NCI-H2081 (cell line): ENCODE data around the gene MYH14.

Experiments used
- DNase-seq, 2 experiments: peaks; one replicate each; lab custom pipeline; 2025; lab: John Stamatoyannopoulos, UW

Gene MYH14

GRCh38 chr19:50203281-50204080 is at the start of gene MYH14:
MYH14 (plus strand) TSS chr19:50203622; CDS start chr19:50210366, 6,744 bp downstream.
- DNase-seq = peak; percentile 34 to 46

- no peak for DNase-seq
Measured at GRCh38 chr19:50154529-50154928, 48.9 kb upstream of the MYH14 start.

GRCh38 chr19:50155520-50156109 is 47.8 kb upstream of the MYH14 start:
- DNase-seq = no peak

GRCh38 chr19:50158577-50158976 is 44.8 kb upstream of the MYH14 start:
- DNase-seq = no peak

- DNase-seq = no peak
Measured at GRCh38 chr19:50159078-50159477, 44.3 kb upstream of the MYH14 start.

- no peak for DNase-seq
Measured at GRCh38 chr19:50162988-50163387, 40.4 kb upstream of the MYH14 start, which contains the start of gene IZUMO2. IZUMO2 (minus strand) TSS chr19:50163281; CDS start chr19:50163194, 87 bp downstream.

- DNase-seq = no peak
Measured at GRCh38 chr19:50167314-50167721, 36.1 kb upstream of the MYH14 start.

- no peak for DNase-seq
Measured at GRCh38 chr19:50171752-50172151, 31.7 kb upstream of the MYH14 start.

- DNase-seq = no peak
Measured at GRCh38 chr19:50172726-50173125, 30.7 kb upstream of the MYH14 start.

- no peak for DNase-seq
Measured at GRCh38 chr19:50173127-50173526, 30.3 kb upstream of the MYH14 start.

GRCh38 chr19:50174100-50174793 is 29.2 kb upstream of the MYH14 start:
- no peak for DNase-seq

GRCh38 chr19:50175924-50176323 is 27.5 kb upstream of the MYH14 start:
- no peak for DNase-seq

- no peak for DNase-seq
Measured at GRCh38 chr19:50176775-50177174, 26.6 kb upstream of the MYH14 start.

GRCh38 chr19:50178320-50178719 is 25.1 kb upstream of the MYH14 start:
- no peak for DNase-seq

GRCh38 chr19:50178859-50179537 is 24.4 kb upstream of the MYH14 start:
- no peak for DNase-seq

- DNase-seq = no peak
Measured at GRCh38 chr19:50181121-50181520, 22.3 kb upstream of the MYH14 start.

- no peak for DNase-seq
Measured at GRCh38 chr19:50184196-50184595, 19.2 kb upstream of the MYH14 start.

- DNase-seq = no peak
Measured at GRCh38 chr19:50187937-50188336, 15.5 kb upstream of the MYH14 start.

GRCh38 chr19:50189331-50189730 is 14.1 kb upstream of the MYH14 start:
- DNase-seq = no peak

GRCh38 chr19:50190439-50190891 is 13.0 kb upstream of the MYH14 start:
- DNase-seq = no peak

- no peak for DNase-seq
Measured at GRCh38 chr19:50191216-50191615, 12.2 kb upstream of the MYH14 start.
